GM13976 (cell line): ENCODE measurements around the gene ZNF334.

ENCODE experiments used
- DNase-seq: peaks from one replicate; pipeline ENCODE4 v3.0.0; 2012; ENCODE audit warnings: low spot score
- in situ Hi-C: fragments of 300-500 bp; cut with MboI; formaldehyde crosslinking; loops from one replicate; pipeline ENCODE4 v1.12.0; 2022; ENCODE audit warnings: low sequenced_read_pairs, mixed read lengths, inconsistent platforms; ENCODE audit not compliant: unreplicated experiment
- TF ChIP-seq, protein P1 (sequence below): IDR thresholded peaks from 2 replicates; pipeline ENCODE4 v1.5.1; 2012; ENCODE audit warnings: borderline replicate concordance, mild to moderate bottlenecking; ENCODE audit not compliant: insufficient read depth; ENCODE audit errors: extremely low read depth, missing control alignments, control extremely low read depth

The ZNF334 gene

DNA sequence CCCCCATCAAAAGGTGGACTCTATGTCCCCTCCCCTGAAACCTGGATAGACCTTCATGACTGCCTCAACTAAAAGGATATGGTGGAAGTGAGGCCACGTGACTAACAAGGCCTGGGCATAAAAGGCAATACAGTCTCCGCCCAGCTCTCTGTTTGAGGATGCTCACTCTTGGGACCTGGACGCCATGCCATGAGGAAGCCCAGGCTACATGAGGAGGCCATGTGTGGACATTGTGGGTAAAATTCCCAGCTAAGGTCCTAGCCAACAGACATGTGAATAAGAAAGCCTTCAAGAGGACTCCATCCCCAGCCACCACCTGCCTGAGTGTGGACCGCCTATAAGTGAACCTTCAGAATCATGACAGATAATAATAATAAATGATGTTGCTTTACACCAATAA, 7.2 kb upstream of the ZNF334 start:
- no peak for DNase-seq
- in situ Hi-C loops = loop anchor here (5.0 kb wide), 1 partner anchor 162 kb away; no protein-coding TSS in a partner anchor
- TF ChIP-seq, protein P1, sequence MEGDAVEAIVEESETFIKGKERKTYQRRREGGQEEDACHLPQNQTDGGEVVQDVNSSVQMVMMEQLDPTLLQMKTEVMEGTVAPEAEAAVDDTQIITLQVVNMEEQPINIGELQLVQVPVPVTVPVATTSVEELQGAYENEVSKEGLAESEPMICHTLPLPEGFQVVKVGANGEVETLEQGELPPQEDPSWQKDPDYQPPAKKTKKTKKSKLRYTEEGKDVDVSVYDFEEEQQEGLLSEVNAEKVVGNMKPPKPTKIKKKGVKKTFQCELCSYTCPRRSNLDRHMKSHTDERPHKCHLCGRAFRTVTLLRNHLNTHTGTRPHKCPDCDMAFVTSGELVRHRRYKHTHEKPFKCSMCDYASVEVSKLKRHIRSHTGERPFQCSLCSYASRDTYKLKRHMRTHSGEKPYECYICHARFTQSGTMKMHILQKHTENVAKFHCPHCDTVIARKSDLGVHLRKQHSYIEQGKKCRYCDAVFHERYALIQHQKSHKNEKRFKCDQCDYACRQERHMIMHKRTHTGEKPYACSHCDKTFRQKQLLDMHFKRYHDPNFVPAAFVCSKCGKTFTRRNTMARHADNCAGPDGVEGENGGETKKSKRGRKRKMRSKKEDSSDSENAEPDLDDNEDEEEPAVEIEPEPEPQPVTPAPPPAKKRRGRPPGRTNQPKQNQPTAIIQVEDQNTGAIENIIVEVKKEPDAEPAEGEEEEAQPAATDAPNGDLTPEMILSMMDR = no peak

DNA sequence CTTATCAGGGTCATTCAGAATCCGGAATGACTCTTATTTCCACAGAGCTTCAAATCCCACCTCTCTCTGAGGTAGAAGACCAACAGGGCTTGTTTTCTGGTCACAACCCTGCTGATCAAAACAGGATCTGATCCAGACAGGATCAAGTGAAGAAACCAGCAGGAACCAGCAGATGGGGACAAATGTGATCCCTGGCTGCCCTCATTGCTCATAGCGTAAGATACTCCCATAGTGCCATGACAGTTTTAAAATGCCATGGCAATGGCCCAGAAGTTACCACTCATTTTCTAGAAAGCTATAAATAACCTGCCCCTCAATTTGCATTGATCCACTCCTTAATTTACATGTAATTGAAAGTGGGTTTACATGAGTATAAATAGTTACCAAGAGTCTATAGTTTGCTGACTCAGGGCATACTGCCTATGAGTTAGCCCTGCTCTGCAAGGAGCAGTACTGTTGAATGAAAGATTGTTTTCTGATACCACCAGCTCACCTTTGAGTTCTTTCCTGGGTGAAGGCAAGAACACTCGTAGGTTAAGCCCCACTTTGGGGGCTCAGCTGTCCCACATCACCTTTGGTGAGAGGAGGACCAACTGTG, 6.2 kb upstream of the ZNF334 start:
- TF ChIP-seq, protein P1 = no peak
- in situ Hi-C loops = loop anchor here (5.0 kb wide), 1 partner anchor 163 kb away; no protein-coding TSS in a partner anchor
- DNase-seq = no peak

- TF ChIP-seq, protein P1 = no peak
- in situ Hi-C loops = no loop called here
- DNase-seq = no peak
Measured at GRCh38 chr20:46509523-46509922, 3.8 kb downstream of the ZNF334 start.

- no peak for DNase-seq
- TF ChIP-seq, protein P1 = no peak
- in situ Hi-C loops = no loop called here
Measured at GRCh38 chr20:46507760-46508407, 5.5 kb downstream of the ZNF334 start.

DNA sequence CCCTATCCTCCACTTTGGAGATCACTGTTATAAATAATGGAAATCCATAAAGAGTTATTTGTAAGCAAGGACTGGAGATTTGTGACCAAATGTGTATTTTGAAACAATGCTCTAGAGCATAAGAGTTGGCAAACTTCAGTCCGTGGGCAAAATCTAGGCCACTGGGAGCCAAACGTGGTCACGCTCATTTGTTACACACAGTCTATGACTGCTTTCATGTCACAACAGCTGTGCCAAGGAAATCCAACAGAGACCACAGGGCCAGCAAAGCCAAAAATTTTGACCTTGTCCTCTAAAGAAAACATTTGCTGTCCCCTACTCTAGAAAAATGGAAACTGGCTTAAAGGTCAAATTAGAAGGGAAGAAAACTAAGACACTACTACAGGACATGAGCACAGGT, 7.9 kb downstream of the ZNF334 start:
- DNase-seq = no peak
- TF ChIP-seq, protein P1 = no peak
- in situ Hi-C loops = no loop called here

- in situ Hi-C loops = no loop called here
- TF ChIP-seq, protein P1 = no peak
- DNase-seq = no peak
Measured at GRCh38 chr20:46501961-46502360, 11.4 kb downstream of the ZNF334 start.

- in situ Hi-C loops = no loop called here
Measured at GRCh38 chr20:46501337-46501942, 11.9 kb downstream of the ZNF334 start.

More at GRCh38 chr20:46501337-46501942, 11.9 kb downstream of the ZNF334 start:
- no peak for DNase-seq
- TF ChIP-seq, protein P1 = no peak
